ENCODE measurements around the gene HBD. TPM values are rescaled to one million over a fixed set of nuclear protein-coding genes. Genes with fewer than 3 reads are reported as not detected.

HBD gene
- total RNA-seq, 1 experiment from 2014 or later, result not detected

- TF ChIP-seq FOSL1 (IDR thresholded peaks at IDR 0.05; ENCODE audit: low read depth) (peak; percentile 100), ELF1 (IDR thresholded peaks at IDR 0.05; ENCODE audit: borderline replicate concordance, low read depth) (no peak)
Measured at GRCh38 chr11:5280582-5281102, 46.4 kb upstream of the HBD start (continued).

- Histone ChIP-seq H3K4me3 (replicated peaks in 1 of 2; ENCODE audit: low read depth in 1 of 2, low read length in 2 of 2) (no peak overlapping the region), H3K4me1 (ENCODE audit: control insufficient read depth in 1 of 2, insufficient read depth in 2 of 2, low read length in 2 of 2) (peaks cover 18 to 40% of the 10 kb centered on the region in 2 experiments), H3K9ac (ENCODE audit: low read length) (no peak overlapping the region), H3K27ac (ENCODE audit: low read depth, low read length) (no peak overlapping the region), H3K9me3 (ENCODE audit: control insufficient read depth in 1 of 2, insufficient read depth in 1 of 2, low read depth in 1 of 2, low read length in 2 of 2) (no peaks in the 10 kb centered on the region), H3K4me2 (ENCODE audit: low read length) (peak overlapping the region; percentile 29; the same call in 1 of the 2 replicates), H3K9me2 (ENCODE audit: insufficient read depth) (no peaks in the 10 kb centered on the region), H4K20me1 (ENCODE audit: insufficient read depth) (no peaks in the 10 kb centered on the region), H3K79me2 (ENCODE audit: insufficient read depth, low read length) (no peaks in the 10 kb centered on the region), H3K27me3 (ENCODE audit: insufficient read depth, low read length) (no peaks in the 10 kb centered on the region), H3K36me3 (ENCODE audit: control insufficient read depth in 1 of 2, insufficient read depth in 2 of 2, low read length in 2 of 2) (no peaks in the 10 kb centered on the region; a peak in 1 of 4 replicates), H2AFZ (ENCODE audit: low read depth, low read length, poor library complexity, severe bottlenecking) (no peak overlapping the region)
- TF ChIP-seq SRF (IDR thresholded peaks at IDR 0.05; ENCODE audit: low read depth) (no peak), SIN3A (IDR thresholded peaks at IDR 0.05; ENCODE audit: low read depth) (no peak), SP1 (IDR thresholded peaks at IDR 0.05; ENCODE audit: low read depth) (no peak), POLR2A (IDR thresholded peaks at IDR 0.05; ENCODE audit: borderline replicate concordance, extremely low read depth, insufficient read depth, insufficient read length) (no peak), FOSL1 (IDR thresholded peaks at IDR 0.05; ENCODE audit: low read depth) (no peak), REST (IDR thresholded peaks at IDR 0.05; ENCODE audit: low read depth) (no peak), ELF1 (IDR thresholded peaks at IDR 0.05; ENCODE audit: borderline replicate concordance, low read depth) (no peak), CEBPB (IDR thresholded peaks at IDR 0.05; ENCODE audit: low read depth) (no peak), CTCF (IDR thresholded peaks at IDR 0.05 in 2 of 3, conservative IDR thresholded peaks at IDR 0.05 in 1 of 3; ENCODE audit: borderline replicate concordance in 1 of 3, insufficient read depth in 1 of 3, low read depth in 2 of 3, low read length in 2 of 3) (no peak), JUND (IDR thresholded peaks at IDR 0.05) (no peak), POLR2AphosphoS5 (IDR thresholded peaks at IDR 0.05; ENCODE audit: low read depth, low read length) (no peak), TCF7L2 (IDR thresholded peaks at IDR 0.05; ENCODE audit: borderline replicate concordance, extremely low read depth, insufficient read depth, insufficient read length) (no peak), ZBTB33 (IDR thresholded peaks at IDR 0.05; ENCODE audit: extremely low read depth, insufficient replicate concordance, low read length) (no peak), RAD21 (IDR thresholded peaks at IDR 0.05; ENCODE audit: low read depth) (no peak), EZH2 (IDR thresholded peaks at IDR 0.05) (no peak), ZFX (IDR thresholded peaks at IDR 0.05) (no peak), YY1 (IDR thresholded peaks at IDR 0.05; ENCODE audit: extremely low read depth, insufficient replicate concordance, low read depth, low read length) (no peak), CBX3 (IDR thresholded peaks at IDR 0.05; ENCODE audit: low read depth) (no peak)
- RAD21 ChIA-PET (ENCODE audit: low non-redundant PET in 1 of 2, low total read pairs in 2 of 2, uncharacterized antibody in 2 of 2, unreplicated experiment in 2 of 2), result no interaction called here
- CTCF ChIA-PET, result no interaction called here
- intact Hi-C loops (cut with micrococcal nuclease), result no loop called here
- ATAC-seq (no peak), DNase-seq (ENCODE audit: low read depth, low spot score) (no peak)
- no TSS peak for BruUV-seq (replicated peaks)
- POLR2A ChIA-PET, result no interaction called here
Measured at GRCh38 chr11:5279471-5280090, 45.3 kb upstream of the HBD start.

Data from HCT116 (cell line).